Left ventricle myocardium inferior (tissue), 1 donor: Measurements from ENCODE around the gene POLR2L. TPM values are rescaled to one million over a fixed set of nuclear protein-coding genes. Genes with fewer than 3 reads are reported as not detected.

Experiments
- DNase-seq: peaks from one replicate; pipeline ENCODE4 v3.0.0-alpha.2; 2020
- H3K27ac ChIP-seq: fragments of 200-600 bp; replicated peaks from 2 replicates; pipeline ENCODE4 v1.8.0; 2021
- H3K27me3 ChIP-seq: fragments of 200-600 bp; 2 replicates; pipeline ENCODE4 v1.8.0; 2021; ENCODE audit warnings: low read depth
- H3K36me3 ChIP-seq: fragments of 200-600 bp; 2 replicates; pipeline ENCODE4 v1.8.0; 2021
- H3K4me1 ChIP-seq: fragments of 200-600 bp; 2 replicates; pipeline ENCODE4 v1.8.0; 2021
- H3K4me3 ChIP-seq: fragments of 200-600 bp; 2 replicates; pipeline ENCODE4 v1.8.0; 2021; ENCODE audit warnings: mild to moderate bottlenecking, moderate library complexity
- H3K9me3 ChIP-seq: fragments of 200-600 bp; replicated peaks from 2 replicates; pipeline ENCODE4 v1.8.0; 2021
- intact Hi-C: fragments of 100-400 bp; cut with micrococcal nuclease; formaldehyde crosslinking; loops from one replicate; pipeline ENCODE4 v1.11.0; 2022
- total RNA-seq: library from RNA; stranded (reverse); fragmentation: NEBNext Ultra II Directional; extraction: Animal tissue kit (Norgen Biotek cat#: 25700); gene quantifications from one replicate; pipeline ENCODE4 v1.2.1, GENCODE V29; 2021
- TF ChIP-seq, protein P1 (sequence below): fragments of 200-600 bp; IDR thresholded peaks from 2 replicates; pipeline ENCODE4 v1.8.0; 2021; ENCODE audit warnings: antibody characterized with exemption, mild to moderate bottlenecking, borderline replicate concordance
- donor health status: DM: no; HTN: yes; CAD: no; lungs with severe emphysema.

POLR2L gene
- total RNA-seq, 1 donor from 2014 or later: 226 TPM

DNA sequence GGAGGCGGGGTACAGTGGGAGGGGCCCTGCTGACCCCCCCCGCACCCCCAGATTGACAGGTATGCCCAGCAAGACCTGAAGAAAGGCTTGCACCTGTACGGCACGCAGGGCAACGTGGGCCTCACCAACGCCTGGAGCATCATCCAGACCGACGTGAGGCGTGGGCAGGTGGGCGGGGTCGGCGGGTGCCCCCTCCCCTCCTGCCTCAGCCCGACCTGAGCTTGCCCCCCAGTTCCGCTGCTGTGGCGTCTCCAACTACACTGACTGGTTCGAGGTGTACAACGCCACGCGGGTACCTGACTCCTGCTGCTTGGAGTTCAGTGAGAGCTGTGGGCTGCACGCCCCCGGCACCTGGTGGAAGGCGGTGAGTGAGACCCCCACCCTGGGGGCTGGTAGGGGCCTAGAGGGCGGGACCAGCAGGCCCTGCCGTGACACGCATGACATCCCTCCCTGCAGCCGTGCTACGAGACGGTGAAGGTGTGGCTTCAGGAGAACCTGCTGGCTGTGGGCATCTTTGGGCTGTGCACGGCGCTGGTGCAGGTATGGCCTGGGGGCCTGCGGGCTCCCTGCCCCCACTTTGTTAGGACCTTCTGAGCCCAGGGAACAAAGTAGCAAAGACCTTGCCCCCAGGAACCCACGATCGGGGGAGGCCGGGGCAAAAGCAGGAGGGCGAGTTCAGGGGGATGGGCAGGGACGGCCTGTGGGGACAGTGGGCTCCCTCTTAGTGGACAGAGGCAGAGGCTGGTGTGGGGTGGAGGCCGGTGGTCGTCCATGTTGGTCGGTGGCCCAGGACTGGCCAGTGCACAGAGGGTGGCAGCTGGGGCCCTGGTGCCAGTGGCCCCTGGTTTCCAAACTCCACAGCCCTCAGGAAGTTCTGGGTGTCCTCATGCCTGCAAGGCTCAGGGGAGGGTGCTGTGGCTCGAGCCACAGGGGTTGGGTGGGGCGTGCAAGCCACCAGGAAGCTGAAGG lies 23.4 kb upstream of the POLR2L start:
- Histone ChIP-seq H3K27me3 (no peaks in the 10 kb centered on the region), H3K27ac (no peak overlapping the region), H3K4me1 (peaks cover 13% of the 10 kb centered on the region), H3K36me3 (peaks cover 45% of the 10 kb centered on the region), H3K4me3 (no peak overlapping the region), H3K9me3 (no peaks in the 10 kb centered on the region)
- intact Hi-C loops: no loop called here
- TF ChIP-seq, protein P1, sequence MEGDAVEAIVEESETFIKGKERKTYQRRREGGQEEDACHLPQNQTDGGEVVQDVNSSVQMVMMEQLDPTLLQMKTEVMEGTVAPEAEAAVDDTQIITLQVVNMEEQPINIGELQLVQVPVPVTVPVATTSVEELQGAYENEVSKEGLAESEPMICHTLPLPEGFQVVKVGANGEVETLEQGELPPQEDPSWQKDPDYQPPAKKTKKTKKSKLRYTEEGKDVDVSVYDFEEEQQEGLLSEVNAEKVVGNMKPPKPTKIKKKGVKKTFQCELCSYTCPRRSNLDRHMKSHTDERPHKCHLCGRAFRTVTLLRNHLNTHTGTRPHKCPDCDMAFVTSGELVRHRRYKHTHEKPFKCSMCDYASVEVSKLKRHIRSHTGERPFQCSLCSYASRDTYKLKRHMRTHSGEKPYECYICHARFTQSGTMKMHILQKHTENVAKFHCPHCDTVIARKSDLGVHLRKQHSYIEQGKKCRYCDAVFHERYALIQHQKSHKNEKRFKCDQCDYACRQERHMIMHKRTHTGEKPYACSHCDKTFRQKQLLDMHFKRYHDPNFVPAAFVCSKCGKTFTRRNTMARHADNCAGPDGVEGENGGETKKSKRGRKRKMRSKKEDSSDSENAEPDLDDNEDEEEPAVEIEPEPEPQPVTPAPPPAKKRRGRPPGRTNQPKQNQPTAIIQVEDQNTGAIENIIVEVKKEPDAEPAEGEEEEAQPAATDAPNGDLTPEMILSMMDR: no peak
- no peak for DNase-seq

DNA sequence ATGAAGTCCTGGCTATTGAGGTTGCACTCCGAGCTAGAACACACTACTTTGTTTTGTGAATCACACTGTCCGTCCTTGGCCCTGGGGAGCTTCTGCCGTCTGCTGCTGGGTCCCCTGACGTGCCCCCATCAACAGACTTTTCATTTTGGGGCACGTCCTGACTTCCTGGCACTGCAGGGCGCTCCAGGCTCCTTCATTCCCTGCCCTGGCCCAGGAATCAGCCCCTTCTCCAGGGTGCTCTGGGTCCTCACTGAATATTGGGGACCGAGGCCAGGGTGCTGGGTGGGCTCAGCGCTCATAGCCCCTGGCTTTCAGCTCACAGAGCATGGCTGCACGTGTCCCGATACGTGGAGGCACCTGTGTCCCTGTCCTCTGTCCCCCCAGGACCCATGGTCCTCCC lies 22.6 kb upstream of the POLR2L start:
- H3K36me3 ChIP-seq: peaks cover 45% of the 10 kb centered on the region
- intact Hi-C loops: no loop called here
- H3K4me1 ChIP-seq: peaks cover 21% of the 10 kb centered on the region
- H3K27ac ChIP-seq: no peak overlapping the region
- H3K4me3 ChIP-seq: no peak overlapping the region
- H3K27me3 ChIP-seq: no peaks in the 10 kb centered on the region
- TF ChIP-seq, protein P1: no peak
- no peak for DNase-seq
- H3K9me3 ChIP-seq: no peaks in the 10 kb centered on the region

DNA sequence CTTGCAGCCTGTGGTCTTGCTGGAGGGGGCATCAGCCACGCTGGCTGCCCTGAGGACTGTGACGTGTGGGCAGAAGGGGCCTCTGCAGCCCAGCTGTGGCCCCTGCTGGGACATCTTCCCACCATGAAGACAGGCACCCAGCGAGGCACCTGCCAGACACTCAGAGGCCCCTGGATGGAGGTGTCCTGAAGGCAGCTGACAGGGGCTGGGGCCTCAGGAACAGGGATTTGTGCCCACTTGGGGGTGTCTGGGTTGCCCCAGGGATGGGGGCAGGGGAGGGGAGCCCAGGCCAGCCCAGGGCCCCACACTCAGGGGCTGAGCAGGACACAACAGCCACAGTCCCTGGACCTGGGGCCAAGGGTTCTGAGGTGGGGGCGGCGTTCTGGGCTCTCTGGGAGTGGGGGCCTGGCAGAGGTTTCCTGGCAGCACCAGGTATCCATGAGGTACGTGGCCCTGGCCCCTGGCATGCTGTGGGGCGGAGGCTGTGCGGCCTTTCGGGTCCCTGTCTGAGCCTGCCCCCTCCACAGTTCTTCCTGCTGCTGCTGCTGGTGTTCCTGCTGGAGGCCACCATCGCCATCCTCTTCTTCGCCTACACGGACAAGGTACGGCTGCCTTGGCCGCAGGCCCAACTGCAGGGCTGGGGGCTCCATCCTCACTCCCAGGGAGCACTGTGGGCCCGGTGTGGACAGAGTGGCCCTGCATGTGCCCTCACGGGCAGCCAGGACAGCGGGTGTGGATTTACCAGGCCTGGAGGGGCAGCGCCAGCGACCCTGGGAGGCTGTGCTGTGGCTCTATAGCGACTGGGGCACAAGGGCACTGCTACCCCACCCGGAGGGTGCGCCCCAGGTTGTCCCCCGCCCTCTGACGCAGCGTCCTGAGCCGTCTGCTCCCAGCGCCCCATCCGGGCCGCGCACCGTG lies 21.8 kb upstream of the POLR2L start:
- peaks cover 45% of the 10 kb centered on the region for H3K36me3 ChIP-seq
- no peak overlapping the region for H3K27ac ChIP-seq
- H3K27me3 ChIP-seq: no peaks in the 10 kb centered on the region
- no peak overlapping the region for H3K4me3 ChIP-seq
- intact Hi-C loops: no loop called here
- DNase-seq: no peak
- H3K4me1 ChIP-seq: peaks cover 27% of the 10 kb centered on the region
- TF ChIP-seq, protein P1: no peak
- H3K9me3 ChIP-seq: no peaks in the 10 kb centered on the region

DNA sequence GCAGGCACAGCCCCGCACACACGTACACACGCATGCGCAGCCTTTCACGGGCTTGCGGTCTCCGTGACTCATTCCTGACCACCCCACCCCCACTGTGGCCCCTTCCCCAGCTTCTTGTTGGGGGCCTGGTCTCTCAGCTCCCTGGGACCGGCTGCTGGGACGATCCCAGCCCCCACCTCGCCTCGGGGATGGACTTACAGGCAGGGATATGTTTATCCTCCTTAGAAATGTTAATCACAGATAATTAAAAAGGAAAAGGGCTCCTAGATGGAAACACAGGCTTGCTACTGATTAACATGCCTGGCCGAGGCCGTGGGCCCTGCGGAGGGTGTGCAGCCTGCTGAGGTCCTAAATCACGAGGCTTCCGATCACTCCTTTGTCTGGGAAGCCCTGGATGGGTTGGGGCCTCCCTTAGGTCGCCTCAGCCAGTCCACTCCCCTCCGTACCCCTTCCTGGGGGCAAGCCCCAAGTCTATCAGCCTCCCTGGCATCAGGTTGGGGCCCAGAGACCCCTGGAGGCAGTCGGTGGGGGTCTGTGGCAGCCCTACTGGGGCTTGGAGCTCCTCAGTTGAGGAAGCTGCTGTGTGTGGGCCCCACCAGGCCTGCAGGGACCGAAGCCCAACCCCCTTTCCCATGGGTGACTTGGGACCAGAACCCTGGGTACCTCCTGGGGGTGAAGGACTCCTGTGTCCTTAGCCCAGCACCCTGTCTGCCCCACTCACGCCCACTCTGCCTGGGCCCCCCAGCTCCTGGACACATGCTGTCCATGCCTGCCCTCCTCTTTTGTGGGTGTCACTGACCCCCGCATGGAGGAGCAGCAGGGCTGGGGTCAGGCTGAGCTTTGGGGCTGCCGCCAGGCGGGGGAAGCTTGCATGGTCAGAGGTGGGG lies 20.9 kb upstream of the POLR2L start:
- H3K27me3 ChIP-seq: no peaks in the 10 kb centered on the region
- TF ChIP-seq, protein P1: no peak
- peaks cover 45% of the 10 kb centered on the region for H3K36me3 ChIP-seq
- H3K4me1 ChIP-seq: peaks cover 27% of the 10 kb centered on the region
- no peak overlapping the region for H3K4me3 ChIP-seq
- intact Hi-C loops: no loop called here
- DNase-seq: no peak
- no peak overlapping the region for H3K27ac ChIP-seq
- H3K9me3 ChIP-seq: no peaks in the 10 kb centered on the region

DNA sequence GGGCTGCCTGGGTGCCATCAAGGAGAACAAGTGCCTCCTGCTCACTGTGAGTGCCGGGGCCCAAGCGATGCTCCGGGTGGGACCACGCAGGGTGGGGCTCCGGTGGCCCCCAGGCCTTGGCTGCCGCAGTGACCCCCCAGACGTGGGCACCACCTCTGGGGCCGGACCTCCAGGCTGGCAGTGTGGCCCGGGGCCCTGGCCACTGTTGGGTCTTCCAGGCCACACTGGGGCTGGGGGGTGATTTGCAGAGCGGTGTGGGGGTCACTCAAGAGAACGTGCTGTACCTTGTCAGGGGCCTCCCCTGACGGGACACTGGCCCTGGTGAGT lies 20.3 kb upstream of the POLR2L start:
- intact Hi-C loops: no loop called here
- no peak for DNase-seq
- TF ChIP-seq, protein P1: no peak
- Histone ChIP-seq H3K4me1 (peaks cover 29% of the 10 kb centered on the region), H3K4me3 (no peak overlapping the region), H3K27me3 (no peaks in the 10 kb centered on the region), H3K27ac (peak overlapping the region; percentile 5), H3K36me3 (peaks cover 45% of the 10 kb centered on the region), H3K9me3 (no peaks in the 10 kb centered on the region)
